ENCODE results near the gene ABTB2.

Gene ABTB2

DNA sequence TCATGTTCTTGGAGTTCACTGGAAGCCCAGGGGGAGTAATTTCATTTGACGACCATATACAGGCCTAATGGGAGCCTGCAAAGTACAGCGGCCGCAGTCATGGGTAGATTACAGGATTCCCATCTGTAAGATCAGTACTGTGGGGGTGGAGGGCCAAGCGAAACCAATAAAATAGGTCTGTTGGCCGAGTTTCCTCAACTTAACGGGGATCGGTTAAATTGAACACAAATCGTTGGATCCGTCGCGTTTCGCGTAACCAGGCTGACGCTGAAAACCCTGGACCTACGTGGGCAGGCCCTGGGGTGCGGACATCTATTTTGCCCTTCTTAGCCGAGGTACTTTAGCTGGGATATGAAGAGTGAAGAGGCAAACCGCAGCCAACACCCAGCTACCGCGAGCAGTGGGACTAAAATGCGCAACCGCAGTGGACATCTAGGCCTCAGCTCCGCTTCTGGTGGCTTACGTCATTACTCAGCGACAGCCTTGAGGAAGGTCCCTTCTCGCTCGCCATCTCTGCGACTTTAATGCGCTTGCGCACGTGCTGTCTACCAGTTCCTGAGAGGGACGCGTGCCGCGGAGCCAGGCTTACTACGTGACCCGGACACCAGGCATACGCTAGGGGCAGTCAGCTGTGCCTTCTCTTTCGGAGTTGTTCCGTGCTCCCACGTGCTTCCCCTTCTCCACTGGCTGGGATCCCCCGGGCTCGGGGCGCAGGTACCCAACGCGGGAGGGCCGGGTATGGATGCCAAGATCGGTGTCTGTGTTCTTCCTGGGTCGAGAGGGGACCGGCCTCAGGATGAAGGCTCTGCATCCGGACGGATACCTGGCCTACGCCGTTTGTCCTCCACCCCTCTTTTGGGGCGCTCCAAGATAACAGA, 252.5 kb downstream of the ABTB2 start, which contains the start of gene NAT10:
NAT10 (plus strand) TSS at position 551 of the 878 bp plus-strand sequence. CDS start 2,597 bp downstream, outside the sequence.
- Histone ChIP-seq H3K9ac (ENCODE audit: low read length) (peak within 1 kb of the TSS; percentile 96), H3K27me3 (ENCODE audit: control insufficient read depth, insufficient read depth, low read length) (no peaks in the 10 kb centered on the region), H3K4me3 (ENCODE audit: low read length) (peak within 1 kb of the TSS; percentile 94), H3K4me1 (ENCODE audit: control insufficient read depth, insufficient read depth, low read length) (peaks cover 7% of the 10 kb centered on the region), H3K36me3 (ENCODE audit: control insufficient read depth, insufficient read depth, low read length) (peaks cover 13% of the 10 kb centered on the region), H3K27ac (ENCODE audit: low read depth, low read length) (peak within 1 kb of the TSS; percentile 97)

GRCh38 chr11:34104680-34105078, 253.1 kb downstream of the ABTB2 start:
- Histone ChIP-seq H3K9ac (ENCODE audit: low read length) (peak overlapping the region; percentile 96), H3K27me3 (ENCODE audit: control insufficient read depth, insufficient read depth, low read length) (no peaks in the 10 kb centered on the region), H3K4me1 (ENCODE audit: control insufficient read depth, insufficient read depth, low read length) (peaks cover 7% of the 10 kb centered on the region), H3K36me3 (ENCODE audit: control insufficient read depth, insufficient read depth, low read length) (peaks cover 14% of the 10 kb centered on the region), H3K4me3 (ENCODE audit: low read length) (peak overlapping the region; percentile 94), H3K27ac (ENCODE audit: low read depth, low read length) (peak overlapping the region; percentile 97)

Measured in rectal smooth muscle tissue (tissue), 1 donor.